H1 (cell line): ENCODE results near the gene CCDC157. TPM values are rescaled to one million over a fixed set of nuclear protein-coding genes. Genes with fewer than 3 reads are reported as not detected.

Experiments used
- SP4 ChIP-seq: IDR thresholded peaks from 2 replicates; pipeline ENCODE4 v1.6.1; 2012; ENCODE audit warnings: low read length, inconsistent platforms
- polyA plus RNA-seq, 7 experiments: library from polyadenylated mRNA; depleted of rRNA in 3 of 7; stranded (reverse) in 5 of 7; unstranded in 2 of 7; fragments of >200 nt in 5 of 7; fragments of 200-250 nt in 2 of 7; gene quantifications; 1 replicate in 5 of 7; 2 replicates in 1 of 7; 4 replicates in 1 of 7; pipeline versions ENCODE4 v1.2.1 to v1.2.3, GENCODE V29; 2011 to 2013; ENCODE audit warnings: missing spikeins in 2 of 7, mixed read lengths in 2 of 7
- total RNA-seq: library from RNA; stranded (reverse); fragmentation: NEBNext Ultra II Directional; extraction: Animal tissue kit (Norgen Biotek cat#: 25700); gene quantifications from 2 replicates; pipeline ENCODE4 v1.2.1, GENCODE V29; 2021

CCDC157 gene
- total and polyA plus RNA-seq, 2 of the 8 experiments (the other 6 are each of a cell fraction or from before 2014, with no cell fraction given) = 4.1 to 8.4 TPM

DNA sequence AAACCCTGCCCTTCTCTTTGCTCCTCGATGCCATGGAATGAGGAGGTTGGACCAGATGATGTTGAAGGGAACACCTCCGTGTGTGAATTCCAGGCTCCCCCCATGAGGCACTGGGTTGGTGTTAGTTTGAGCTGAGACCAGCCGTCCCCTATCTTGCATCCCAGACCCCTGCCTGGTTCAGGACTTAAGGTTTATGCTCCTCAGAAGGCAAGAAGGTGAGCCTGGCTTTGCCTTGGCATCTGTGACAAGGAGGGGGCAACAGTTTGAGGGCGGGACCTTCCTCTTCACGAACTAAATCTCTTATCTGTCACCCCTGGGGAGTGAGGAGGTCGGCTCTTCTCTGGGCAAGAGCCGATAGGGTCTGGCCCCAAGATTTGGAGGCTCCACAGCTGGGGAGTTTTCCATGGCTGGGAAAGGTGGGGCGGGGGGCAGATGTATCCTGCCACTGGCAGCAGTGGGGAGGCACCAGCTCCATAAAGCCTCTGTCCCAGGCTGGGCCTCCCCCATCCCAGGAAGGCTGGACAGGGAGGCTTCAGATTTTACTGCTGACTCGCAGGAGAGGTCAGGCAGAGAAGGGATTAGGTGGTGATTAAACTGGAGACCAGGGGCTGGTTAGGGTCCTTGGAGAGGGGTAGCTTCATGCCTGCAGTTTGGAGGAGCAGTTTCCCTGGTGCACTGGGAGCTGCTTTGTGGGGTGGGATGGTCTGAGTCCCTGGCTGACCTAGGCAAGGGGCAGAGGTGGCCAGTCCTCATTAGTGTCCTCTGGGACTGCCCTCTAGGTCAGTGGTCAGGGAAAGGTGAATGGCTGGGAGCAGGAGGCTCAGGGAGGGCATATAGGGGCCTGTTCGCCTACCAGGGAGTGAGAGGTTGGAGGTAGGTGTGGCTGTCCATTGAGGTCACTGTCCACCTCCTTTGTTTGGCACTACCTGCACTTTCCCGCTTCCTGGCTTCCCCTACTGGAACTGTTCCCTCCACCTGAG is 41.1 kb downstream of the CCDC157 start (continued):
- no peak for TF ChIP-seq SP4
